GM21529 (cell line): ENCODE results near the gene TMEM243.
A peak's percentile ranks its signal among the peaks of the same experiment; 100 is the strongest.
"Not testable (repeated sequence)": the region's sequence is repeated elsewhere in the genome, so short reads cannot be mapped to it uniquely, and the experiment has no call there.

ENCODE experiments used
- ATAC-seq: cut with Tn5 transposase; IDR thresholded peaks from one replicate; pipeline ENCODE4 v1.9.1; 2021; ENCODE audit not compliant: unreplicated experiment

The TMEM243 gene

DNA sequence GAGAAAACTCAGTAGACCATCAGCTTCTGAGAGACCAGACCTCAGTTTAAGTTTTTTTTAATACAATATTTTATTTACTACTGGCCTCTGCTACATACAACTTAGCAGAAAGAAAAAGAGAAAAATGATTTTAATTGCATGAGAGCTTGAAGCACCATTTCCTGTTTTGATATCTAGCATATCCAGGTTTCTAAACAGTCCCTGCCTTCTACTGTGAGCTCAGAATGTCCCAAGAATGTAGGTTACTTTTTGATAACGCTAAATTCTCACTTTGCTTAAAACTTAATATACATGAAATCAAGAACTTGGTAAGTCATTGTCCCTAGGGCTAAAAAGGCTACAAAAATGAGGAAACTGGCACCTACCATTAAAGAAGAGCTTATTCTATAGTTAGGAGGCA, 7.0 kb downstream of the TMEM243 start:
- ATAC-seq: no peak

DNA sequence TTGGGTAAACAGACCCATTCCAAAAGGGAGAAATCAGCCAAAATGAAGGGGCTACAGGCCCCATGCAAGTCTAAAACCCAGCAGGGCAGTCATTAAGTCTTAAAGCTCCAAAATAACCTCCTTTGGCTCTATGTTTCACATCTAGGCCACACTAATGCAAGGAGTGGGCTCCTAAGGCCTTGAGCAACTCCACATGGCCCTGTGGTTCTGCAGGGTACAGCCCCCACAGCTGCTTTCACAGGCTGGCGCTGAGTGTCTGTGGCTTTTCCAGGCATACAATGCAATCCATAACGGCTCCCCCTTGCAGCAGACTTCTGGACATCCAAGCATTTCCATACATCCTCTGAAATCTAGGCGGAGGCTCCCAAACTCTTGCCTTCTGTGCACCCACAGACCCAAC, 9.0 kb downstream of the TMEM243 start:
- ATAC-seq: no peak

DNA sequence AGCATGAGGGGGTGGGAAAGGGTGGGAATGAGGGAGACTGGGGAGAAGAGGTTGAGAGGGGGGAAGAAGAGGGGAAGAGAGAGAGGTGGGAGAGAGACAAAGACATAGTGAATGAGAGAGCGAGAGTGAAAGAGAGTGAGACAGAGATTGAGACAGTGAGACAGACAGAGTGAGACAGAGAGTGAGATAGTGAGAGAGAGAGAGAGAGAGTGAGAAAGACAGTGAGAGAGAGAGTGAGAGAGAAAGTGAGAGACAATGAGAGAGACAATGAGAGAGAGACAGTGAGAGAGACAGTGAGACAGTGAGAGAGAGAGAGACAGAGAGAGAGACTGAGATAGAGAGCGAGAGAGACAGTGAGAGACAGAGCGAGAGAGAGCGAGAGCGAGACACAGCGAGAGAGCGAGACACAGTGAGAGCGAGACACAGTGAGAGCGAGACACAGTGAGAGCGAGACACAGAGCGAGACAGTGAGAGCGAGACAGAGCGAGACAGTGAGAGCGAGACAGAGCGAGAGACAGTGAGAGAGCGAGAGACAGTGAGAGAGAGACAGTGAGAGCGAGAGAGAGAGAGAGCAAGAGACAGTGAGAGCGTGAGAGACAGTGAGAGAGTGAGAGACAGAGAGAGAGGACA, 10.1 kb downstream of the TMEM243 start:
- ATAC-seq: no peak

DNA sequence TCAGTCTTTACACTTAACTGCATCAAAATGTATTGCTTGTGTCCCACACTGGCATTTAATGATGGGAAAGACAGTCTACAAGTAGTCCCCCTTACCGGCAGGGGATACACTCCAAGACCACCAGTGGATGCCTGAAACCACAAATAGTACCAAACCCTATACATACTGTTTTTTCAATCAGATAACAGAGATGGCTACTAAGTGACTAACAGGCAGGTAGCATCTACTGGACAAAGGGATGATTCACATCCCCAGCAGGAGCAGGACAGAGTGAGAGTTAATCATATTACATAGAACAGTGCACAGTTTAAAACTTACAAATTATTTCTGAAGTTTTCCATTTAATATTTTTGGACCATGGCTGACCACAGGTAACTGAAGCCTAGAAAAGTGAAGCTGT, 13.2 kb downstream of the TMEM243 start:
- no peak for ATAC-seq

DNA sequence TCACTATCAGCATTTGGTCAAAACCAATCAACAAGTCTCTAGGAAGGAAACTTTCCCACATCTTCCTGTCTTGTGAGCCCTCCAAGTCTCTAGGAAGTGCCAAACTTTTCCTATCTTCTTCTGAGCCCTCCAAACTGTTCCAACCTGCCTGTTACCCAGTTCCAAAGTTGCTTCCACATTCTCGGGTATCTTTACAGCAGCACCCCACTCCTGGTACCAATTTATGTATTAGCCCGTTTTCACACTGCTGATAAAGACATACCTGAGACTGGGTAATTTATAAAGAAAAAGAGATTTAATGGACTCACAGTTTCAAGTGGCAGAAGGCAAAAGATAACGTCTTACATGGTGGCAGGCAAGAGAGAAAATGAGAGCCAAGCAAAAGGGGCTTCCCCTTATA, 13.8 kb downstream of the TMEM243 start:
- ATAC-seq: not testable (repeated sequence)

DNA sequence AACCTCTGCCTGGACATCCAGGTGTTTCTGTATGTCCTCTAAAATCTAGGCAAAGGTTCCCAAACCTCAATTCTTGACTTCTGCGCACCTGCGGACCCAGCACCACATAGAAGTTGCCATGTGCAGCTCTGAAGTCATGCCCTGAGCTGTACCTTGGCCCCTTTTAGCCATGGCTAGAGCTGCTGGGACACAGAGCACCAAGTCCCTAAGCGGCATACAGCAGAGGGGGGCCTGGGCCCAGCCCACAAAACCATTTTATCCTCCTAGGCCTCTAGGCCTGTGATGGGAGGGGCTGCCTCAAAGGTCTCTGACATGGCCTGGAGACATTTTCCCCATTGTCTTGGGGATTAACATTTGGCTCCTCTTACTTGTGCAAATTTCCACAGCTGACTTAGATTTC, 14.6 kb downstream of the TMEM243 start:
- no peak for ATAC-seq

DNA sequence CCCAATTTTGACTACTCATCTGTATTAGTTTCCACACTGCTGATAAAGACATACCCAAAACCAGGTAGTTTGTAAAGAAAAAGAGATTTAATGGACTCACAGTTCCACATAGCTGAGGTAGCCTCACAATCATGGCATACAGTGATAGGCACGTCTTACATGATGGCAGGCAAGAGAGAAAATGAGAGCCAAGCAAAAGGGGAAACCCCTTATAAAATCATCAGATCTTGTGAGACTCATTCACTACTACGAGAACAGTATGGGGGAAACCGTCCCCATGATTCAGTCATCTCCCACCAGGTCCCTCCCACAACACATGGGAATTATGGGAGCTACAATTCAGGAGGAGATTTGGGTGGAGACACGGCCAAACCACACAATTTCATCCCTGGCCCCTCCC, 15.6 kb downstream of the TMEM243 start:
- ATAC-seq: not testable (repeated sequence)

DNA sequence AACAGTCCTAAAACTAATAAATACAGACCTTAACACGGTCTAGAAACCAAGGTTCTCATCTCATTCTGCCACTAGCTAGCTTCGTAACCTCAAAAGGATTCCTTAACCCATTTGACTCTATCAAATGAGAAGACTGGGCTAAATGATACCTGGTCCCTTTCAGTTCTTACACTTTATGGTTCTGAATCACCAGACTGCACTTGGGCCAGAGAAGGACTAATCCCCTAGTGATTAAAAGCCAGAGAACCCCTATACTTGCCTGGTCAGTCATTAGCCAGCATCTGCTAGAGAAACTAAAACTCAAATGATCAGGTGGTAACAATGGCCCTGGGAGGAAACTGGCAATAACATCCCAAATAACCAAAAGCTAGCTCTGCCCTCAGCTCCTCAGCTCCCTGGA, 16.8 kb downstream of the TMEM243 start:
- peak; percentile 30 for ATAC-seq

DNA sequence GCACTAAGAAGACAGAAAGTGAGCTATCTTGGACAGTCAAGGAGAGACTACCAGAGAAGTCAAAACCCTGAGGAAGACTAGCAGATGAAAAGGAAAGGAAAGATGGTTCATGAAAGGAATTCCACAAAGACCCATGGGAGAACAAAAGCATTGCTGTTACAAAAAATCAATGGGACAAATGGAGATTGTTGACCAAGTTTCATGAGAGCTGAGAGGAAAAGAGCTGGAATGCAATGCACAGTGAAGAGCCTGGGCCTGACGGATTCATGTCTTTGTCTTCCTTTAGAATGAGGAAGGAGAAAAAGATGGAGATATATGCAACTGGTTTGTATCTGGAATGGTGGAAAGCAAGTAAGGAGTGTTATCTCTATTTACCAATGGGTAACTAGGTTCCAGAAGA, 17.3 kb downstream of the TMEM243 start:
- no peak for ATAC-seq

DNA sequence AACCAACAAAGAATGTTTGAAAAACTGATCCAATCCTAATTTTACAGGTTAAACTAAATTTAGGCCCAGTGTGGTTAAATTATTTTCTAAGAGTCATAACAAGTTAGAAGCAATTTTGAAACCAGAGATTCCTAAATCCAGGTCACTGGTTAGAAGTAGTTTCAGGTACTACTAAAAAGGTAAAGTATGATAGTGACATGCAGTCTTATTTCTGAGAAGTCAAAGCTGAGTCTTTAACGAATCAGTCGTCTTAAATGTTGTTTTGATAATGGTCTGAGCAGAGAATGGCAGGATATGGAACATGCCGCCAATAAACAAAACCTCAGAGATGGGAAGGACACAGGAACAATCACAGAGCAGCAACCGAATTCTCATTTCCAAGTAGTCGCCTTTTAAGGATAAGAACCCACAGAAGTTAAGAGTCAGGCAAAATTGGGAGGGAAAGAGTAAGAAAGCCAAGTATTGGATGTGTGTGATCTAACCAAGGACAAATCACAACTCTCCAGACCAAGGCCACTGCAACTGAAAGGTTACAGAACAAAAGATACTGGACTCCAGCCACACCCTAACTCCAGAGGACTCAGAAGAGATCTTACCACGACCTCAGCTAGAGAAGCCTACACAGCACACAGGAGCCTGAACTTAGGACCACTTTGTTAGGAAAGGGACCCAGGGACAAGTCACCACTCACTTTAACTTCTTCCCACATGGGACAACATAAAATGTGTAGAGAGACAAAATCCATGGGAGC, 19.7 kb downstream of the TMEM243 start:
- no peak for ATAC-seq

DNA sequence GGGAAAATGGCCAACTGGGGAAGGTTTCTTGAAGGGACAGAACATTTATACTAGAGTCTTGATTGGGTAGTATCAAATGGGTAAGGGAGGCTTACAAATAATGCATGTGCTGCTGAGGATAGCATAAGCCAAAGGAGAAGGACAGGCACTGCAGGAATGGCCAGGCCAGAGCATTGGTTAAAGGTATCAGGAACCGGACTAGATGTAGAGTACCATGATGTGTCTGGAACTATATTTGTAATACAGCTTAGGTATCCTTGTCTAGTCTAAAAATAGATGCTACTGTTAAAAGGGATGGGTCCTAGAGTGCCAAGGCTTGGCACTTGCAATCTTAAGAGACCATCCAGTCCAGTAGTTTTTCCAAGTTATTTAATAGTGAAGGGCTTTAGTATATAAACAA, 20.3 kb downstream of the TMEM243 start:
- no peak for ATAC-seq

DNA sequence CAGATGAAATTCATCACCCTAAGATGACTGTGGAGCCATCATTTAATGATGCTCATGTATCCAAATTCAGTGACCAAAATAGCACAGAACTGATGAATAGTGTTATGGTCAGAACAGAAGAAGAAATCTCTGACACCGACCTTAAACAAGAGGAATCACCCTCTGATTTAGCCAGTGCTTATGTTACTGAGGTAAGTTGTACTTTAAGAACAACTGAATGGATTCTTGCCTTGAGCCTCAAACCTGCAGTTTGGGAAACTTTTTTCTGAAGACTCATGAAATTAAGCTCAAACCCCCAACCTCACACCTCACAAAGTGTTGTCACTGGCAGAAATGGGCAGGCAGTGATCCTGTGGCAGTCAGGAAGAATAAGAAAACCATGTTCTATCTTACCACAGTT, 25.6 kb downstream of the TMEM243 start:
- ATAC-seq: no peak

DNA sequence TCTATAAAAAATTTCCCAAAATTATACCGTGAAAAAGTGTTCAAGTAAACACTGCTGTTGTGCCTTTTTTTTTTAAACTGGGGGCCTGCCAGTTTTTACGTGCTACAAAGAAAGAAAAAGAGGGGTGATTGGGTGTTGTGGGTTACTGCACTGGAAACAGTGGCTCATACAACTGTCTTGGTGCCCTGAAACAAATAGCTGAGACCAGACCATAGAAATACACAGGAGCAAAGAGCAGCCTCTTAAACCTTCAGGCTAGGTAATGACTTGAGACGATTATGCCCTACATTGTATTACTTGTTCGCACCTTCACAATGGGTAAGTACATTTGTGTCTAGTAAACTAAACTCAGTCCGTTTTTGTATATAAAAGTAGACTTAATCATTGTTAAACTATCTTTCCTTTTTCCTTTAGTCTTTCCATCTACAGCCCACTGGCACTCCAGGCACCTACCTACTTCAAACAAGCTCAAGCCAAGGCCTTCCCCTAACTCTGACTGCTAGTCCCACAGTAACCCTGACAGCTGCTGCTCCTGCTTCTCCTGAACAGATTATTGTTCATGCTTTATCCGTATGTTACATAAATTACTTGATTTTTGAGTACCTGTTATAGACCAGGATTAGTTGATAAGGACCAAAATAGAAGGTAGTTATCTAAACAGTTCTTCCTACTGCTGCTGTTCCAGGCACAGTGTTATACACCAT, 26.6 kb downstream of the TMEM243 start:
- ATAC-seq: no peak

DNA sequence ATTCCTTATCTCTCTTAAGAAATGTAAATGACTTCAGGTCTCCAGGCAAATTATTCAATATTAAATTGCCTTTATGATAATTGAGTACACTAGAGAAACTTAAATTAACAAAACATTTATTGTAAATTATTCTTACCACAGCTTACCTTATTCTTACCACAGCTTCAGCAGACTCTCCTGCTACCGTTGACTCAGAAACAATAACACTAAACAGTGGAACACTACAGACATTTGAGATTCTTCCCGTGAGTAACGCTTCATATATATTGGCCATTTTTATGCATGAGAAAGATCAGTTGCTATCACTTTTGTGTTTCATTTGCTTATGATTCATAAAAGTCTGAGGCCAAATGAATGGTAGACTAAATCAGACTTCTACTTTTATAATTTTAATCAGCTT, 28.7 kb downstream of the TMEM243 start:
- no peak for ATAC-seq

DNA sequence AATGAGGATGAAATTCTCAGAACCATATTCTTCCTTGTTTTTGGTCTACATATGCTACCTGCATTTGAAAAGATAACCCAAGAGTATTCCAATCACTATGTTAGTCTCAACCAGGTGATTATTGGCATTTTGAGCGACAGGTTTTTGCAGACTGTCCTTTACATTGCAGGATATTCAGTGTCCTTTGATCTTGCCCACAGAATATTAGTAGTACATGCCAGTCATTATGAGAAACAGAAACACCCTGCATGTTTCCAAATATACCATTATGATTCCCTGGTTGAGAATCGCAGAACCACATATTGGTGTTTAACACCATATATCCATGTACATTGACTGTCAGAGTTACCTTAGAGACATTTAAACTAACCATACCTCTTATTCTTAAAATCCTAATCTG, 30.6 kb downstream of the TMEM243 start:
- peak; percentile 43 for ATAC-seq

DNA sequence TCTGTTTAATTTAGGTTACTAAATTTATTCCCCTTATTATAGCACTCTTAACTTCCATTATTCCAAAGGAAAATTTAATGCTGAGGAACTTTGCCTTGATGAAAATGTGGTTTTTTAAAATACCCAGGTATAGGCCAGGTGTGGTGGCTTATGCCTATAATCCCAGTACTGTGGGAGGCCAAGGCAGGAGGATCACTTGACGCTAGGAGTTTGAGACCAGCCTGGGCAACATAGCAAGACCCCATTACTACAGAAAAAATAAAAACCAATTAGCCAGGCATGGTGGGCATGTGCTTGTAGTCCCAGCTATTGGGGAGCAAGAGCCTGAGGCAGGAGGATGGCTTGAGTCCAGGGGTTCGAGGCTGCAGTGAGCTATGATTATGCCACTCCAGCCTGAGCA, 32.4 kb downstream of the TMEM243 start:
- ATAC-seq: no peak

DNA sequence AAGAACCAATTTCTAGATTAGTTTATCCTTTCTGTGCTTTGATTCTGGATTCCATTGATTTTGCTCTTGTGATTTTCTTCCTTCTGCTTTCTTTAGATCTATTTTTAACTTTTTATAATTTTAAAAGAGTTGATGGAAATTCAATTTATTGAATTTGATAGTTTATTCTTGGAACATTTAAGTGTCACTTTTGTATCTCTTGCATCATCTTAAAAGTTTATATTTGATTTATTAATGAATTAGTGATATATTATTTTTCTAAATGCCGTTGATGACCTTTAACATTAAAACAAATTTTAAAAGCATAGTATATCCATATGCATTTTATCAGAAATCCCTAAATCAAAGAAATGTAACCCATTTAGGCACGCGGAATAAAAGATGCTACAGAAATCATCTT, 40.4 kb downstream of the TMEM243 start:
- ATAC-seq: no peak

DNA sequence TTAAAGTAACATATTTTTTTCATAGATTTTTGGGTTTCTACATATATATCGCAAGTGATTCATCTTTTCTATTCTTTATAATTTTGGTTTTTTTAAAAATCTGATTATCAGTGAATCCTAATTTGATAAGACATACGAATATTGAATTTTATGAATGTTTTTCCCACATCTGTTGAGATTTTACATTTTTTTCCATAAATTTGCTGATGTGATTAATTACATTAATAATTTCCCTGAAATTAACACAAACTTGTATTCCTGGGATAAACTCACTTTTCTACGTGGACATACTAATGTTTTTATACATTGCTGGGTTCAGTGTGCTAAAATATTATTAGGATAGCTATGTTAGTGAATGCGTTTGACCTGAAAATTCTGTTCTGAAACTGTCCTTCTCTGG, 41.2 kb downstream of the TMEM243 start:
- no peak for ATAC-seq

DNA sequence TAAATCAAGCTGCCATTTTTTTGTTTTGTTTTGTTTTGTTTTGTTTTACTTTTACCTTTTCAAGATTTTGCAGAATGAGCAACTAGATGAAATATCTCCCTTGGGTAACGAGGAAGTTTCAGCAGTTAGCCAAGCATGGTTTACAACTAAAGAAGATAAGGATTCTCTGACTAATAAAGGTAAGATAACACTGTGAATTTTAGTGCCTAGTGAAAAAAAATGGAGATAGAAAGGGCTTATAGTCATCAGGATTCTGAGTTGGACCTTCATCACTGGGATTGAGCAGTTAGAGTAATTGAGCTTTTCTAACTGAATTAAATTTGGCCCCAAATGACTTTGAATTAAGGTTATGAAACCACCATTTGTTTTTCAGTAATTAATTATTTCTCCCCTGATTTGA, 46.1 kb downstream of the TMEM243 start:
- ATAC-seq: no peak

DNA sequence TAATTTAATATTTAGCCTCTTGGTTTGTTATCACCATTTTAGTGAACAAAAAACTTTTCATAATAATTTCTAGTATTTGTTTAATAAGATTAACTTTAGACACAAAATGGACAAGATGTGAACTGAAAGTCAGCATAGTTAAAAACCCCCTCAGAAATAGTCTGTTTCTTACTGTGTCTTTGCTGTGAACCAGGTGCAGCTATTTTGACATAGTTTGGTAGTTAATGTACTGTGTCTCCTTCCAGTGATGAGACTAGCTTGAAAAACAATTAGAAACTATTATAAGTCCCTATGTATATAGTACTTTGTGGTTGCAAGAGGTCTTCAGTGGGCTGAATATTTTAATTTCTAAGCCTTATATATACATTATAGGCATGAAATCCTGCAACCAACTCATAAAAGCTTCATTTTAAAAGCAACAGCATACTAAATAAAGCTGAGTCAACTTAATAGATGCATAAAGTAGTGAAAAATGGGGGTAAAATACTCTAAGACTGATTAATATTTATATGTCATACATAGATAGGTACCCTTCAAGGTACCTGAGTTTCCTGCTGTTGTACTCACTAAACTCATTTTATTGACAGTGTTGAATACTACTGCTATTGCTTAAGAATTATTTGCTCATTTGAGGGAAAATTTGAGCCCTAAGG, 48.1 kb downstream of the TMEM243 start:
- no peak for ATAC-seq

DNA sequence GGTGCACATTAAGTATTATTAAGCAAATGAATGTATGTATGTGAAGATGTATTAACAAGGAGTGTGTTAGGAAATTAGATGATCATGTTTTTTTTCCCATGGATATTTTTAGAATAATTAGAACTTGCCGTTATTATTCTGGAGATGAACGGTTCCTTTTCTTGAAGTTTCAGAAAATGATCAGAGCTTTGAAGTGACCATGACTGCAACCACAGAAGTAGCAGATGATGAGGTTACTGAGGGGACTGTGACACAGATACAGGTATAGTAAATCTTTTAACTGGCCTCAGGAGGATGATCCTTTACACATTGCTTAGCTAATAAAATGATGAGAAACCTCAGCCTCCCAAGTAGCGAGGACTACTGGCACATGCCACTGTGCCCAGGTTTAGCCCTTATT, 48.7 kb downstream of the TMEM243 start:
- no peak for ATAC-seq

DNA sequence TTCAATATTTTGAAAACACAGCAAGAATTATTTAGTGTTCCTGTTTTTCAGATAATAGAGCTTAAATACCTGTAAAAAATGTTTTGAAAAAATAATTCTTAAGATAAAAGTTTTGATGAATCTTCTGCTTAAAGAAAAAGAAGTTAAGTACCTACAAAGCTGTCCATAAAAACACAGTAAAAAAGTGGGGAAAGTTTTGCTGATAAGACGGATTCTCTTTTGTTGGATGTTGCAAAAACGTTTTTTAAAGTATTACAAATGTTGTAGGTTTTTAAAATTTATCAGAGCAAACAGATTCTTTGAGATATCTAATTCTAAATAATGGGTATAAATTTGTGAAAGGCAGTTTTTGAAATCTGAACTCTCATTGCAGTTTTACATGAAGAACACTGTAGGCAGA, 55.1 kb downstream of the TMEM243 start:
- ATAC-seq: no peak
